ENCODE data around the gene LIN9.
"Not testable (repeated sequence)": the region's sequence is repeated elsewhere in the genome, so short reads cannot be mapped to it uniquely, and the experiment has no call there.

Gene LIN9

GRCh38 chr1:226210571-226211176, 98.3 kb downstream of the LIN9 start:
- no peak for FAIRE-seq

- no peak for FAIRE-seq
These were observed 99.5 kb downstream of the LIN9 start for GRCh38 chr1:226209307-226210059.

DNA sequence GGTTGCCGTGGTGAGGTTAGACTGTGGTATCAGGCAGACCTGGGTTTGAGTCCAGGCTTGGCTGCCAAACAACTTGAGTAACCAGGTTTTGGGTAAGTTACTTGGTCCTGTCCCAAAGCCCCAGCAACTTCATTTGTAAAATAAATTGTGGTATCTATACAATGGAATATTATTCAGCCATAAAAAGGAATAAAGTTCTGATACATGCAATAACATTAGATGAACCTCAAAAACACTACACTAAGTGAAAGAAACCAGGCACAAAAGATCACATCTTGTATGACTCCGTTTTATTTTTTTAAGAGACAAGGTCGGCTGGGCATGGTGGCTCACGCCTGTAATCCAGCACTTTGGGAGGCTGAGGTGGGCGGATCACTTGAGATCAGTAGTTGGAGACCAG, 101.9 kb downstream of the LIN9 start:
- no peak for FAIRE-seq

DNA sequence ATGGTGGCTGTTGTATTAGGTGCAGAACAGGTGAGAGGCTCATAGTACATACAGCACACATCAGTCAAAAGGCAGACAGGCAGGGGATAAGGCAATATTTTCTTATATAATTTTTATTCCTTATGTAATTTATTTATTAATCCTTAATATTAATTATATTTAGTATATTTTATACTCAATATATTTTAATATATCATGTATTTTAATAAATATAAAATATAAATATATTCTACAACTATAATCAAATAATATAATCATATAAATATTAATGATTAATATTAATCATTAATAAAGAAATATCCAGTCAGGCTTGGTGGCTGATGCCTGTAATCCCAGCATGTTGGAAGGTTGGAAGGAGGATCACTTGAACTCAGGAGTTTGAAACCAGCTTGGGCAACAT, 104.8 kb downstream of the LIN9 start:
- FAIRE-seq, result no peak

GRCh38 chr1:226203655-226204054, 105.3 kb downstream of the LIN9 start:
- FAIRE-seq, result no peak

DNA sequence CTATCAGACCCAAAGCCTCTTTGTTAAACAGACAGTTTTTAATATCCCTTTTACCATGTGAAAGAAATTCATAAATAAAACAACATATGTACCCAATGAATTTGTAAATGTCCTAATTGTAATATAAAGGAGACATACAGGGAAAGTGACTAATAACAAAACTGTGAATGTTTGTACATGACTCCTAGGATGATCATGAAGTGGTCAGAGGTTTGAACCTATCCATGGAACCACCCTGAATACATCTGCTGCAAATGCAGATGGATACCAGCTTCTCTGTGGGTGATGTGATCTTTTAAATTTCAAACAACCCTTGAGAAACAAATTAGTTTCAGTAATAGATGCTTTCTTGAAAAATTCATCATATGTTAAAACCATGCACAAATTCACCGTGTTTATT, 105.7 kb downstream of the LIN9 start:
- FAIRE-seq, result no peak

DNA sequence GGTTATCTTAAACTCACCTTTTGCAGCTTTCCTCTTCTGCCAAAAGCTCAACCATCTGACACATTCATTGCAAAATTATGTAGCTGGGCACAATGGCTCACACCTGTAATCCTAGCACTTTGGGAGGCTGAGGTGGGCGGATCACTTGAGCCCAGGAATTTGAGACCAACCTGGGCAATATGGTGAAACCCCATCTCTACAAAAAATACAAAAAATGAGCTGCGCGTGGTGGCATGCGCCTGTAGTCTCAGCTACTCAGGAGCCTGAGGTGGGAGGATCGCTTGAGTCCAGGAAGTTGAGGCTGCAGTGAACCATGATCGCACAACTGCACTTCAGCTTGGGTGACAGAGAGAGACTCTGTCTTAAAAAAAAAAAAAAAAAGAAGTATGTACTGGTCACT, 106.3 kb downstream of the LIN9 start:
- not testable (repeated sequence) for FAIRE-seq

DNA sequence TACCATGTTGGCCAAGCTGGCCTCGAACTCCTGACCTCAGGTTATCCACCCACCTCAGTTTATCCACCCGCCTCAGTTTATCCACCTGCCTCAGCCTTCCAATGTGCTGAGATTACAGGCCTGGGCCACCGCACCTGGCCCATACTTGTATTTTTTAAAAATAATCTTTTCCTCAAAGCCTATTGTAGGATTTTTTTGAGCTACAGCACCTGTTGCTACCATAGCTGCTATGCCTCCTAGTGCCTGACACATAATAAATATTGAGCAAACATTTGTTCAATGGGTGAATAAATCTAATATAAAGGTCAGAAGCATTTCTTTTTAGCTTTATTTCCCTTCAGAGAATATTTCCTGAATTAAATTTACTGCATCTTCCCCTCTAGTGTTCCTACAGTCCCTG, 106.7 kb downstream of the LIN9 start:
- no peak for FAIRE-seq

DNA sequence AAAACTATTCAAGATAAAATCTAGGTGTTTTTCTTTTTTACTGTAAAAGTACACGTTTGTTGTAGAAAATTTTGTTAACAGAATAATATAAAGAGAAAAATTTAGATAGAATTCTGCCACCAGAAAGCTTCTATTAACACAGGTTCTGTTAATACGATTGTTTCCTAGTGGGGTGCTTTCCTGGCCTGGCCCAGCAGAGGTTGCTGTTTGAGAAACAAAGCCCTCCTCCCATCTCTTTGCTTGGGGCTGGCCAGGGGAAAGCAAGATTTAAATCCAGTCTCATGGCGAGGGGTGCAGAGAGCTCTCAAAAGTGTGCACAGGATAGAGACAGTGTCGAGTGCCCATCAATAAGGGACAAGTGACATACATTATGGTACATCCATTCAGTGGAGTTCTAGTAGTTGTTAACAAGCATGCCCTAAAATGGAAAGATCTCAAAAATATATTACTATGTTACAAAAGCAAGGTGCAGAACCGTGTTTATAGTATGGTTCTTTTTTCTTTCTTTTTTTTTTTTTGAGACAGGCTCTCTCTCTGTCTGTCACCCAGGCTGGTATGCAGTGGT, 107.9 kb downstream of the LIN9 start:
- no peak for FAIRE-seq

DNA sequence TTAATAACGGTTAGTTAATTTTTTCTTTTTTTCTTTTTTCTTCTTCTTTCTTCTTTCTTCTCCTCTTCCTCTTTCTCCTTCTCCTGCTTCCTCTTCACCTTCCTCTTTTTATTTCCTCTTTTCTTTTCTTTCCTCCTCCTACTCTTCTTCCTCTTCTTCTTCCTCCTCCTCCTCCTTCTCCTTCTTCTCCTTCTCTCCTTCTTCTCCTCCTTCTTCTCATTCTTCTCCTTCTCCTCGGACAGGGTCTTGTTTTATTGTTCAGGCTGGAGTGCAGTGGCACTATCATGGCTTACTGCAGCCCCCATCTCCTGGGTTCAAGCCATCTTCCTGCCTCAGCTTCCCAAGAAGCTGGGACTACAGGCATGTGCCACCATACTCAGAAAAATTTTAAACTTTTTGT, 109.0 kb downstream of the LIN9 start:
- FAIRE-seq, result no peak

- FAIRE-seq, result no peak
These were observed 113.8 kb downstream of the LIN9 start for GRCh38 chr1:226195144-226195543.

DNA sequence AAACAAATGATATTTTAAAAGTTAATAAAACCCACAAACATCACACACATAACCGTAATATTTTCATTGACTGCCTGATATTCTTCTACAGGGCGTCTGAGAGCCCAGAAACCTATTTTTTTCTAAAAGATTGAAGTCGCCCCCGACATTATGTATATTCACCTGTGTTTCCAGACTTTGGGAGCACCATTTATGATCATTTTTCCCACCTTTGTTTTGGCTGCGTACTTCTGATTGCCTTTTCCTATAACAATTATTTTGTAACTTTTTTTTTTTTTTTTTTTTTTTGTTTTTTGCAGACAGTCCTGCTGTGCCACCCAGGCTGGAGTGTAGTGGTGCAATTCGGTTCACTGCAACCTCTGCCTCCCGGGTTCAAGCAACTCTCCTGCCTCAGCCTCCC, 121.6 kb downstream of the LIN9 start:
- FAIRE-seq, result no peak

DNA sequence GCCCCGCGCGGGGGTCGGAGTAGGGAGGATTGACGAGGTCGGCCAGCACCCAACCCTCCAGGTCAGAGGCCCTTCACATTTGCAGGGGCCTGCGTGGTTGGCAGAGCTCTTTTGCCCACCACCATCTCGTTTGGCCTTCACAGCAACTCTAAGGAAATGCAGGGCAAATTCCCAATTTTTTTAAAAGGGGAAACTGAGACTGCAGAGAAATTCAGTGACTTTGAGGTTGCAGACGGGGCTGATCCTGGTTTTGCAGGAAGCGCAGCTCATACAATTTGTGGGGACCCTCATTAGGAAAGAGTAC, 122.0 kb downstream of the LIN9 start:
- no peak for FAIRE-seq

- FAIRE-seq, result no peak
These were observed 122.6 kb downstream of the LIN9 start, which contains the start of gene ACBD3 for GRCh38 chr1:226186124-226187018. TSS of gene ACBD3 (minus strand) at chr1:226186741. CDS start at chr1:226186675, 66 bp downstream.

- no peak for FAIRE-seq
These were observed 123.6 kb downstream of the LIN9 start for GRCh38 chr1:226185141-226186036.

- FAIRE-seq, result no peak
These were observed 126.8 kb downstream of the LIN9 start for GRCh38 chr1:226181996-226182714.
